Uterus (tissue), 2 donors: ENCODE measurements around the gene SIX2.

Experiments
- CTCF ChIP-seq, 4 experiments: fragments of 200-600 bp in 2 of 4; fragments of 450-650 bp in 2 of 4; sonication (generic) in 2 of 4; IDR thresholded peaks; one replicate each; pipeline ENCODE4 v1.5.1; 2016 to 2019; ENCODE audit warnings: antibody characterized with exemption in 4 of 4, mild to moderate bottlenecking in 2 of 4, moderate library complexity in 1 of 4
- POLR2A ChIP-seq, 2 donors: fragments of 450-650 bp; IDR thresholded peaks; one replicate each; pipeline ENCODE4 v1.6.1; 2016; ENCODE audit warnings: antibody characterized with exemption in 2 of 2, mild to moderate bottlenecking in 1 of 2, moderate library complexity in 1 of 2

GRCh38 chr2:45033302-45033701 lies 24.1 kb upstream of the SIX2 start:
- no peak for TF ChIP-seq CTCF (IDR thresholded peaks at IDR 0.05)
- no peak for TF ChIP-seq POLR2A (IDR thresholded peaks at IDR 0.05)
